ENCODE data around the gene ASPRV1. TPM values are rescaled to one million over a fixed set of nuclear protein-coding genes. Genes with fewer than 3 reads are reported as not detected.
"Not testable (repeated sequence)": the region's sequence is repeated elsewhere in the genome, so short reads cannot be mapped to it uniquely, and the experiment has no call there.

Gene ASPRV1
- total and polyA plus RNA-seq, 10 of the 15 experiments (the other 5 are each of a cell fraction or from before 2014, with no cell fraction given): 0.11 to 1.1 (median 0.33) TPM

DNA sequence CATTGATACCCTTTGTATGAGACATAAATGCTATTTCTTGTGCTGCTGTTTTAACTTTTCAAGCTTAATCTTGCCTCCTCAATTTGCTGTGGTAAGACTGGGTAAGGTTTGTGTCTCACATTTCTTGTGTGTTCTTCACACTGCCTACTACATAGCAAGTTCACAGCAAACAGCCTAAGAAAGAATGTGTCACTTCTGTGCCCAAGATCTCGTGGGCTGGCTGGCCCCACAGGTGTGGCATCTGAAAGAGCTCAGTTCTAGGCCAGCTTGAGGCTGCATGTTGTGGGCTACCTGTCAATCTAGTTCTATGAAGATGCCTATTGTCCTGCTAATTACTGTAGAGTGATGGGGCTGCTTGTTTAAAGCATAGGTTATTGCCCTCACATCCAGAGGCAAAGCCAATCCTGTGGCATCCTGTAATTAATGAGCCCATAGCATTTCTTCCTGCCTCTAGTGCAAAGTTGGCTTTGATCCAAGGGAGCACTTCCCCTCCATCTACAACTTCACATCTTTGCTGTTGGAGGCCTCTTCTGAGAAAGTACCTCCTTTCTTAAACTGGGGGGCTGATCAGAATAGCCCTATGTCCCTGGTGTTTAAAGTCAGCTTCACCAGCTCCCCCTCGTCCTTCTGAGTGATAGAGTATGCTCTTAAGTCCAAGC lies 40.9 kb upstream of the ASPRV1 start:
- TF ChIP-seq MEF2B (IDR thresholded peaks at IDR 0.05; ENCODE audit: partially characterized antibody, poor library complexity, severe bottlenecking) (no peak), RCOR1 (conservative IDR thresholded peaks at IDR 0.05; ENCODE audit: low read depth, low read length) (no peak), SPI1 (IDR thresholded peaks at IDR 0.05; ENCODE audit: borderline replicate concordance, insufficient read depth, low read depth, low read length) (peak; percentile 47; the same call in 1 of the 2 replicates), MTA3 (IDR thresholded peaks at IDR 0.05; ENCODE audit: borderline replicate concordance, low read length) (no peak), ZNF24 (IDR thresholded peaks at IDR 0.05) (0 out of 2 replicates have a peak, but pooled peaks have one; percentile 31)
- TF ChIP-seq, protein P1, sequence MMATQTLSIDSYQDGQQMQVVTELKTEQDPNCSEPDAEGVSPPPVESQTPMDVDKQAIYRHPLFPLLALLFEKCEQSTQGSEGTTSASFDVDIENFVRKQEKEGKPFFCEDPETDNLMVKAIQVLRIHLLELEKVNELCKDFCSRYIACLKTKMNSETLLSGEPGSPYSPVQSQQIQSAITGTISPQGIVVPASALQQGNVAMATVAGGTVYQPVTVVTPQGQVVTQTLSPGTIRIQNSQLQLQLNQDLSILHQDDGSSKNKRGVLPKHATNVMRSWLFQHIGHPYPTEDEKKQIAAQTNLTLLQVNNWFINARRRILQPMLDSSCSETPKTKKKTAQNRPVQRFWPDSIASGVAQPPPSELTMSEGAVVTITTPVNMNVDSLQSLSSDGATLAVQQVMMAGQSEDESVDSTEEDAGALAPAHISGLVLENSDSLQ (IDR thresholded peaks at IDR 0.05): peak; percentile 36; the same call in 1 of the 2 replicates
- Histone ChIP-seq H3K27ac (ENCODE audit: control insufficient read depth, insufficient read depth) (no peak overlapping the region), H3K4me3 (no peak overlapping the region), H3K79me2 (ENCODE audit: control insufficient read depth, insufficient read depth, low read length) (no peaks in the 10 kb centered on the region), H3K27me3 (replicated peaks in 1 of 2; ENCODE audit: control insufficient read depth in 2 of 2, insufficient read depth in 2 of 2, low read length in 1 of 2) (no peaks in the 10 kb centered on the region), H4K20me1 (ENCODE audit: control insufficient read depth, insufficient read depth) (no peaks in the 10 kb centered on the region), H3K9me3 (replicated peaks; ENCODE audit: control insufficient read depth, insufficient read depth, low read length) (no peaks in the 10 kb centered on the region), H3K36me3 (ENCODE audit: control insufficient read depth in 2 of 2, insufficient read depth in 2 of 2, low read length in 1 of 2) (no peaks in the 10 kb centered on the region), H2AFZ (ENCODE audit: control insufficient read depth, low read depth, low read length) (no peak overlapping the region), H3K4me1 (ENCODE audit: control insufficient read depth, insufficient read depth, low read length) (peaks cover 4% of the 10 kb centered on the region), H3K9ac (ENCODE audit: control insufficient read depth, insufficient read depth, low read length) (no peak overlapping the region; the same call in 1 of the 2 replicates), H3K4me2 (ENCODE audit: control insufficient read depth, insufficient read depth) (no peak overlapping the region)
- BruUV-seq (replicated peaks): no TSS peak
- in situ Hi-C loops (cut with MboI) (no loop called here), intact Hi-C loops (cut with micrococcal nuclease; ENCODE audit: unreplicated experiment) (no loop called here)
- 60% methylated on average over 2 of the region's 2 CpGs for WGBS (ENCODE audit: insufficient coverage, insufficient replicate concordance, low lambda C conversion rate, missing lambda C conversion rate)
- DNase-seq (ENCODE audit: low read depth, low spot score) (no peak), ATAC-seq (no peak), FAIRE-seq (no peak)
- POLR2A ChIA-PET: interaction anchor here (0.6 kb wide), 1 partner anchor 64 kb away, joined by 3 read pairs; no protein-coding TSS in a partner anchor
- SMC1A ChIA-PET (ENCODE audit: uncharacterized antibody, unreplicated experiment): interaction anchor here (0.6 to 1.2 kb wide), 5 partner anchors 13 to 140 kb away, joined by 3 to 5 read pairs (median 3); no protein-coding TSS in a partner anchor
- CTCF ChIA-PET: interaction anchor here (0.8 to 1.0 kb wide), 2 partner anchors 90 to 141 kb away, joined by 3 read pairs; no protein-coding TSS in a partner anchor
- RAD21 ChIA-PET (ENCODE audit: unreplicated experiment): interaction anchor here (0.6 kb wide), 2 partner anchors 188 to 581 kb away, joined by 3 read pairs; partner anchors contain the start of gene C2orf42

DNA sequence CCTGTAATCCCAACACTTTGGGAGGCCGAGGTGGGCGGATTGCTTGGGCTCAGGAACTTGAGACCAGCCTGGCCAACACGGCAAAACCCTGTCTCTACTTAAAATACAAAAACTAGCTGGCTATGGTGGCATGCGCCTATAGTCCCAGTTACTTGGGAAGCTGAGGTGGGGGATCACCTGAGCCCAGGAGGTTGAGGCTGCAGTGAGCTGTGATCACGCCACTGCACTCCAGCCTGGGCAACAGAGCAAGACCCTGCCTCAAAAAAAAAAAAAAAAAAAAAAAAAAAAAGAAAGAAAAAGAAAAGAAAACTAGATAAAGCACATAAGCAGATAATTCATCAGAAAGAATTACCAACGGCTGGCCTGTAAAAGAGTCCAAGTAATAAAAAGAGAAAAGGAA lies 39.1 kb upstream of the ASPRV1 start:
- in situ Hi-C loops (cut with MboI); H3K9ac ChIP-seq (ENCODE audit: control insufficient read depth, insufficient read depth, low read length); ATAC-seq; H3K4me2 ChIP-seq (ENCODE audit: control insufficient read depth, insufficient read depth); POLR2A ChIA-PET; BruUV-seq (replicated peaks); CTCF ChIA-PET; H3K4me1 ChIP-seq (ENCODE audit: control insufficient read depth, insufficient read depth, low read length); H3K79me2 ChIP-seq (ENCODE audit: control insufficient read depth, insufficient read depth, low read length); SMC1A ChIA-PET (ENCODE audit: uncharacterized antibody, unreplicated experiment); H3K27ac ChIP-seq (ENCODE audit: control insufficient read depth, insufficient read depth); RAD21 ChIA-PET (ENCODE audit: unreplicated experiment); H3K9me3 ChIP-seq (replicated peaks; ENCODE audit: control insufficient read depth, insufficient read depth, low read length); FAIRE-seq; H2AFZ ChIP-seq (ENCODE audit: control insufficient read depth, low read depth, low read length); H4K20me1 ChIP-seq (ENCODE audit: control insufficient read depth, insufficient read depth); H3K27me3 ChIP-seq (replicated peaks in 1 of 2; ENCODE audit: control insufficient read depth in 2 of 2, insufficient read depth in 2 of 2, low read length in 1 of 2); H3K4me3 ChIP-seq; H3K36me3 ChIP-seq (ENCODE audit: control insufficient read depth in 2 of 2, insufficient read depth in 2 of 2, low read length in 1 of 2); intact Hi-C loops (cut with micrococcal nuclease; ENCODE audit: unreplicated experiment); DNase-seq (ENCODE audit: low read depth, low spot score): not testable (repeated sequence)
- 87% methylated on average over 5 of the region's 6 CpGs for WGBS (ENCODE audit: insufficient coverage, insufficient replicate concordance, low lambda C conversion rate, missing lambda C conversion rate)
